Endothelial cell of umbilical vein (primary cell): ENCODE data around the gene TECTA. TPM values are rescaled to one million over a fixed set of nuclear protein-coding genes. Genes with fewer than 3 reads are reported as not detected.
"Not testable (repeated sequence)": the region's sequence is repeated elsewhere in the genome, so short reads cannot be mapped to it uniquely, and the experiment has no call there.

Experiments used
- BruUV-seq: library from RNA; stranded (reverse); fragments of 400-500 nt; replicated peaks from 2 replicates; lab custom pipeline; 2021; lab: Mats Ljungman, UMichigan
- CTCF ChIA-PET: fragments of 300-600, 350-600 bp; sonication (Branson Sonifier 250); formaldehyde crosslinking; loops from one replicate; lab custom pipeline; 2021; ENCODE audit warnings: antibody characterized with exemption, inconsistent platforms; lab: Charles Lee
- POLR2A ChIA-PET: fragments of 300-600, 350-600 bp; sonication (Branson Sonifier 250); formaldehyde crosslinking; loops from one replicate; lab custom pipeline; 2021; ENCODE audit warnings: antibody characterized with exemption, inconsistent platforms; lab: Charles Lee
- DNase-seq: peaks from one replicate; pipeline ENCODE4 v3.0.0-alpha.2; 2011; ENCODE audit warnings: low read depth, low spot score
- FAIRE-seq: peaks from 2 replicates; lab custom pipeline; 2011; peaks lifted over from hg19 to GRCh38; lab: Jason Lieb, UNC
- H2AFZ ChIP-seq: 2 replicates; pipeline ENCODE4 v1.6.0; 2012; ENCODE audit warnings: low read depth, low read length, control low read depth, inconsistent platforms
- H3K27ac ChIP-seq: 2 replicates; pipeline ENCODE4 v1.5.1; 2011; ENCODE audit warnings: low read depth, mild to moderate bottlenecking, control low read depth, low read length, moderate library complexity; ENCODE audit not compliant: insufficient read depth
- H3K27me3 ChIP-seq, 2 experiments: 2 replicates each; pipeline versions ENCODE4 v1.6.0 to v1.6.1; 2011; ENCODE audit warnings: low read length in 2 of 2, mixed read lengths in 1 of 2; ENCODE audit not compliant: control insufficient read depth in 2 of 2, insufficient read depth in 2 of 2
- H3K36me3 ChIP-seq, 2 experiments: 2 replicates in 1 of 2; 3 replicates in 1 of 2; pipeline ENCODE4 v1.5.1; 2011; ENCODE audit warnings: low read length in 2 of 2, mild to moderate bottlenecking in 1 of 2, moderate library complexity in 1 of 2; ENCODE audit not compliant: control insufficient read depth in 2 of 2, insufficient read depth in 2 of 2; ENCODE audit errors: extremely low read depth in 1 of 2
- H3K4me1 ChIP-seq: 3 replicates; pipeline ENCODE4 v1.5.1; 2011; ENCODE audit warnings: mild to moderate bottlenecking, low read length; ENCODE audit not compliant: control insufficient read depth, insufficient read depth; ENCODE audit errors: extremely low read depth
- H3K4me2 ChIP-seq: 2 replicates; pipeline ENCODE4 v1.6.1; 2011; ENCODE audit warnings: low read length, control low read depth, mixed read lengths; ENCODE audit not compliant: insufficient read depth
- H3K4me3 ChIP-seq, 3 experiments: fragments of 200-600 bp in 1 of 3; sonication (generic), shearing (Covaris generic) in 1 of 3; replicated peaks in 1 of 3; 2 replicates each; pipeline ENCODE4 v1.5.1; 2011 to 2016; ENCODE audit warnings: control low read depth in 3 of 3, low read length in 3 of 3, mild to moderate bottlenecking in 2 of 3, inconsistent platforms in 1 of 3, low read depth in 1 of 3, moderate library complexity in 1 of 3; ENCODE audit not compliant: insufficient read depth in 1 of 3
- H3K79me2 ChIP-seq: 2 replicates; pipeline ENCODE4 v1.6.0; 2012; ENCODE audit warnings: low read length, inconsistent platforms; ENCODE audit not compliant: control insufficient read depth, insufficient read depth
- H3K9ac ChIP-seq: replicated peaks from 2 replicates; pipeline ENCODE3; 2011; ENCODE audit warnings: low read length, control low read depth; ENCODE audit not compliant: insufficient read depth; ENCODE audit errors: extremely low read depth
- H3K9me1 ChIP-seq: replicated peaks from 3 replicates; pipeline ENCODE4 v1.6.0; 2011; ENCODE audit warnings: mild to moderate bottlenecking, low read length; ENCODE audit not compliant: control insufficient read depth, insufficient read depth; ENCODE audit errors: extremely low read depth
- H3K9me3 ChIP-seq: replicated peaks from 2 replicates; pipeline ENCODE4 v1.5.1; 2012; ENCODE audit warnings: low read length, inconsistent platforms; ENCODE audit not compliant: control insufficient read depth, insufficient read depth
- H4K20me1 ChIP-seq: replicated peaks from 2 replicates; pipeline ENCODE3; 2011; ENCODE audit warnings: mild to moderate bottlenecking, low read length; ENCODE audit not compliant: control insufficient read depth, insufficient read depth; ENCODE audit errors: extremely low read depth
- CTCF ChIP-seq, 2 donors: IDR thresholded peaks; 1 replicate in 1 of 2; 2 replicates in 1 of 2; pipeline ENCODE4 v1.5.1; 2011; ENCODE audit warnings: low read length in 2 of 2, mild to moderate bottlenecking in 2 of 2, moderate library complexity in 2 of 2, control low read depth in 1 of 2, inconsistent platforms in 1 of 2, low read depth in 1 of 2; ENCODE audit not compliant: insufficient read depth in 1 of 2; ENCODE audit errors: extremely low read depth in 1 of 2
- EZH2 ChIP-seq: IDR thresholded peaks from 2 replicates; pipeline ENCODE4 v1.6.1; 2012; ENCODE audit warnings: borderline replicate concordance, low read depth, mild to moderate bottlenecking, moderate library complexity, low read length, inconsistent platforms; ENCODE audit not compliant: severe bottlenecking
- FOS ChIP-seq: IDR thresholded peaks from 2 replicates; pipeline ENCODE4 v1.6.1; 2011; ENCODE audit warnings: mild to moderate bottlenecking, low read length, moderate library complexity, borderline replicate concordance; ENCODE audit not compliant: insufficient read depth
- GATA2 ChIP-seq: IDR thresholded peaks from 2 replicates; pipeline ENCODE4 v1.7.0; 2011; ENCODE audit warnings: low read depth, mild to moderate bottlenecking, moderate library complexity, mixed read lengths, low read length; ENCODE audit not compliant: insufficient read length, insufficient read depth
- JUN ChIP-seq: IDR thresholded peaks from 2 replicates; pipeline ENCODE4 v1.6.1; 2011; ENCODE audit warnings: borderline replicate concordance, low read depth; ENCODE audit not compliant: insufficient read length, insufficient read depth
- MAX ChIP-seq: IDR thresholded peaks from 2 replicates; pipeline ENCODE4 v1.6.1; 2011; ENCODE audit not compliant: insufficient read depth, insufficient read length
- MYC ChIP-seq: IDR thresholded peaks from one replicate; pipeline ENCODE4 v1.6.1; 2011; ENCODE audit warnings: mild to moderate bottlenecking, low read depth, low read length
- POLR2A ChIP-seq: IDR thresholded peaks from 2 replicates; pipeline ENCODE4 v1.6.1; 2012; ENCODE audit warnings: low read depth, mild to moderate bottlenecking, control low read depth, low read length
- POLR2AphosphoS5 ChIP-seq: IDR thresholded peaks from 2 replicates; pipeline ENCODE4 v1.6.1; 2012; ENCODE audit warnings: low read depth, mild to moderate bottlenecking, control low read depth, low read length, moderate library complexity; ENCODE audit not compliant: insufficient read depth
- dilution Hi-C: fragments of 300-500 bp; cut with MboI; formaldehyde crosslinking; loops from one replicate; pipeline ENCODE4 v1.15.0; 2019; ENCODE audit warnings: low sequenced_read_pairs; ENCODE audit not compliant: extremely low pct_ligation_motif_present
- intact Hi-C: fragments of 100-400 bp; cut with micrococcal nuclease; formaldehyde crosslinking; loops from one replicate; pipeline ENCODE4 v1.10.0; 2022
- polyA plus RNA-seq, 4 experiments: library from polyadenylated mRNA; depleted of rRNA in 3 of 4; stranded (reverse) in 3 of 4; unstranded in 1 of 4; fragments of >200 nt; gene quantifications; 2 replicates each; pipeline versions ENCODE4 v1.2.1 to v1.2.3, GENCODE V29; 2011 to 2012; ENCODE audit warnings: missing spikeins in 1 of 4
- total RNA-seq: library from RNA; stranded (reverse); gene quantifications from 2 replicates; pipeline ENCODE4 v1.2.3, GENCODE V29; 2021

TECTA gene
- total and polyA plus RNA-seq, 2 donors (not counting 3 experiments of a cell fraction or from before 2014, with no cell fraction given), result 0.44 to 0.69 TPM

- intact Hi-C loops, result no loop called here
- DNase-seq (no peak), FAIRE-seq (no peak)
- Histone ChIP-seq H2AFZ (no peak overlapping the region), H3K9me1 (no peaks in the 10 kb centered on the region), H3K9ac (no peak overlapping the region), H3K9me3 (no peaks in the 10 kb centered on the region), H3K4me2 (no peak overlapping the region), H3K36me3 (no peaks in the 10 kb centered on the region), H4K20me1 (no peaks in the 10 kb centered on the region), H3K4me3 (no peak overlapping the region), H3K79me2 (no peaks in the 10 kb centered on the region), H3K27me3 (no peaks in the 10 kb centered on the region), H3K27ac (no peak overlapping the region), H3K4me1 (no peaks in the 10 kb centered on the region)
- CTCF ChIA-PET, result no interaction called here
- dilution Hi-C loops, result no loop called here
- POLR2A ChIA-PET, result no interaction called here
- no TSS peak for BruUV-seq
- TF ChIP-seq POLR2AphosphoS5 (no peak), MAX (no peak), POLR2A (no peak), EZH2 (no peak), GATA2 (no peak), FOS (no peak), JUN (no peak), CTCF (IDR thresholded peaks at IDR 0.05; ENCODE audit: extremely low read depth in 1 of 2, insufficient read depth in 1 of 2, low read depth in 1 of 2, low read length in 2 of 2) (no peak), MYC (no peak)
Measured at GRCh38 chr11:121163658-121164308, 62.7 kb downstream of the TECTA start.

GRCh38 chr11:121177629-121178028, 76.6 kb downstream of the TECTA start:
- FAIRE-seq, H3K27ac ChIP-seq, H3K4me3 ChIP-seq, dilution Hi-C loops, DNase-seq, H3K4me2 ChIP-seq, H3K36me3 ChIP-seq, H2AFZ ChIP-seq, H3K9me3 ChIP-seq, H4K20me1 ChIP-seq, CTCF ChIA-PET, H3K9ac ChIP-seq, POLR2A ChIA-PET, H3K4me1 ChIP-seq, H3K27me3 ChIP-seq, intact Hi-C loops, H3K9me1 ChIP-seq, BruUV-seq, H3K79me2 ChIP-seq: not testable (repeated sequence)
